Activated CD4-positive, alpha-beta T cell treated with anti-CD3 and anti-CD28 coated beads for 24 hours (primary cell): ENCODE results near the gene FADS6.
"Not testable (repeated sequence)": the region's sequence is repeated elsewhere in the genome, so short reads cannot be mapped to it uniquely, and the experiment has no call there.

Experiments used
- DNase-seq, 2 donors: peaks; one replicate each; pipeline ENCODE4 v3.0.0-alpha.2; 2020; ENCODE audit warnings: low read depth in 2 of 2

Gene FADS6

GRCh38 chr17:74920642-74921025 is 27.2 kb upstream of the FADS6 start:
- DNase-seq, result no peak

DNA sequence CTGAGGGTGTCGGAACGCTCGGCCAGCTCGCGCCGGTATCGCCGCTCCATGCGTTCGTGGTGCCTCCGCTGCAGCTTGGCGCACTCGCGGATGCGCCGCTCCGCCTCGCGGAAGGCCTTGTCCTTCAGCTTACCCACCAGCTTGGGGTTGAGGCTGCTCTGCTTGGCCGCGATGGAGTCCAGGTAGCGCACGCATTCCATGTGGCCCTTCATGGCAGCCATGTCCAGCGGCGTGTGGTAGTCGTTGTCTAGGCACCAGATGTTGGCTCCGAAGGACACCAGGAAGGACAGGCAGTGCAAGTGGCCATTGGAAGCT is 26.8 kb upstream of the FADS6 start:
- DNase-seq, result no peak

GRCh38 chr17:74919440-74920305 is 26.2 kb upstream of the FADS6 start:
- no peak for DNase-seq

- DNase-seq, result no peak
These were observed 25.5 kb upstream of the FADS6 start for GRCh38 chr17:74918906-74919305.

GRCh38 chr17:74917430-74917829 is 24.0 kb upstream of the FADS6 start:
- DNase-seq, result no peak

DNA sequence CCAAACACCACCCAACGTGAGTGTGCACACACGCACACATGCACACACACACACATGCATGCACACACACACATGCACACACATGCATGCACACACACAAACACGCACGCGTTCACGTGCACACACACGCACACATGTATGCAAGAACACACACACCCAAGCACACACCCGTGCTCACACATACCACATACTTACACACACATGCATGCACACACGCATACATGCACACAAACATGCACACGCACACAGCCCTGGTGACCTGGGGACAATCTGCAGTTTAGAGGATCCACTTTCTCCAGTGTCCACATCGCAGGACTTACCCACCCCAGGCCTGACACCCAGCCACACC is 23.4 kb upstream of the FADS6 start:
- DNase-seq, result no peak

DNA sequence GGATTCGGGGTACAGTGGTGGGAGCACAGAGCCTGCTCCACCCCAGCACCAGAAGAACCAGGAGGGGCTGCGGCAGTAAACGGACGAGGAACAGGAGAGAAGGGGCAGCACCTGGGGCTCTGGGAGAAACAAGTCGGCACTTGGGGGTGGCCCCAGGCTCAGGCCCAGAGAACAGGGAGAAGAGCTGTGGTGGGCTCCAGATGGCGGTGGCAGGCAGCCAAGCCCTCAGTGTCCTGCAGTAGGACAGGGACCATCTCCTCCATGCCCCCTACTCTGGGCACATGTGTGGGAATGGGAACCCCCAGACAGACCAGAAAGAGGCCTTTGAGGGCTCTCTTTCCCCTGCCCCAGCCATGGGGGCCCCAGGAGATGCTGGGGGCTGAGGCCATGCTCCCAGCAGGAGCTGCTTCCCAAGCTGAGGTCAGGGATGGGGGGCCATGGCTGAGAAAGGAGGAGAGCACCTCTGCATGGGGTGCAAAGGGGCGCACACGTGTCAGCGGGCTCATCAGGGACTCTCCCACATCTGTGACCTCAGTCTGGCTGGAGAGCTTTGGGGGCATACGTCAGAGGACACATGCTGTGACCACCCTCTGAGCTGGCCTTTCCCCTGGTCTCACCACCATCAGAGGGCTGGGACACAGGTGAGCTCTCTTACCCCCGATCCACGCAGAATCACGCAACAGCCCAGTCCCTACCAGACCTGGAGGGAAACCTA is 22.9 kb upstream of the FADS6 start:
- no peak for DNase-seq

- not testable (repeated sequence) for DNase-seq
These were observed 18.0 kb upstream of the FADS6 start for GRCh38 chr17:74911423-74911822.

GRCh38 chr17:74909097-74909496 is 15.7 kb upstream of the FADS6 start:
- DNase-seq, result not testable (repeated sequence)

DNA sequence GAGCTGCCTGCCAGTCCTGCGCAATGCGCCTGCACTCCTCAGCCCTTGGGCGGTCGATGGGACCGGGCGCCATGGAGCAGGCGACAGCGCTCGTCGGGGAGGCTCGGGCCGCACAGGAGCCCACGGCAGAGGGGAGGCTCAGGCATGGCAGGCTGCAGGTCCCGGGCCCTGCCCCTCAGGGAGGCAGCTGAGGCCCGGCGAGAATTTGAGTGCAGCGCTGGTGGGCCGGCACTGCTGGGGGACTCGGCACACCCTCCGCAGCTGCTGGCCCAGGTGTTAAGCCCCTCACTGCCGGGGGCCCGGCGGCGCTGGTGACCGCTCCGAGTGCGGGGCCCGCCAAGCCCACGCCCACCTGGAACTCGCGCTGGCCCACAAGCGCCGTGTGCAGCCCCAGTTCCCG is 13.6 kb upstream of the FADS6 start:
- no peak for DNase-seq

GRCh38 chr17:74906214-74906793 is 12.9 kb upstream of the FADS6 start:
- DNase-seq, result not testable (repeated sequence)

- DNase-seq, result no peak
These were observed 11.4 kb upstream of the FADS6 start for GRCh38 chr17:74904687-74905409.

DNA sequence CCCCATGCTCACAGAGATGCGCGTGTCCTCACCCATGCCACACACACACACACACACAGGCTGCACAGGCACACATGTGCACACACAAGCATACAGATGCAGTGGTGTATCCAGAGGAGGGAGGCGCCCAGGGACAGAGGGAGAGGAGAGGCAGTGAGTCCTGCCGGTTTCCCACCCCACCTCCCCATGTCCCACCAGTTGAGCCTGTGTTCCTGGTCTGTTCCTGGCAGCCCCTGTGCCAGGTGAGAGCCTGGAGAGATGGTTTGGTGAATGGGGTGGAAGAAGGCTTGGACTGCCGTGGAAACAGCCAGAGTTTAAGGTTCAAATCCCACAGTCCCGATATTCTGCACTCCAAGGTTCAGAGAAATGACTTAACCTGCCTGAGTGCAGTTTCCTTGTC is 10.2 kb upstream of the FADS6 start:
- no peak for DNase-seq

GRCh38 chr17:74903034-74903433 is 9.6 kb upstream of the FADS6 start:
- DNase-seq, result no peak

DNA sequence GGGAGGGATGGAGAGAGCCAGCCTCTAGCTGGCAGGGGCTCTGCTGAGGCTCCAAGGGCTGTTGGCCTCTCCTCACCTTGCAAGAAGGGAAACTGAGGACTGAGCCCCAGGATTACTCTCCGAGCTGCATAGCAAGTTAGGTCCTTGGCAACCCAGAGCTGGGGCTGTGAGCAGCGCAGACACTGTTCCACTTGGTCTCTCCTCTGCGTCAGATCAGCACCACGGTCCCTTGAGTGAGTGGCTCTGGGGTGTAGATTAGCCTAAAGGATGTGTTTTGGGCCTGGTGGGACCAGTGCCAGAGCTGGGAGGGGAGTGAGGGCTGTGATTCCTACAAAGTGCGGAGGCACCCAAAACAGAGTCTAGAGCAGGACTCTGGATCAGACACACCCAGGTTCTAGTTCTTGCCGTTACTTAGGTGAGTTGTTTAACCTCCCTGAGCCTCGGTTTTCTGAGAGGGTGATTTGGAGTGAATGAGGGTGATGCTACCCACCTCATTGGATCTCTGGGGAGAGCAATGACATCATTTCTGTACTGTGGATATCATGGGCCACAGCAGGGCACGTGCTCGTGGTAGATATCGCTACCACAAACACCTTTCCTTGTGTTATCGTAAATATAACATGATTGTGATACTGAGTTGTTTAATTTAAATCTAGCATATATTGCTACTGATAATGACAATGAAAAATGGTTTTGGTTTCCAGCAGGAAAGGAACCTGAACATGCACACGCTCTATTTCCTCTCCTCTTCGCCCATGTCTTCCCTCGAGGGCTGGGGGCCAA is 8.1 kb upstream of the FADS6 start:
- DNase-seq, result no peak

DNA sequence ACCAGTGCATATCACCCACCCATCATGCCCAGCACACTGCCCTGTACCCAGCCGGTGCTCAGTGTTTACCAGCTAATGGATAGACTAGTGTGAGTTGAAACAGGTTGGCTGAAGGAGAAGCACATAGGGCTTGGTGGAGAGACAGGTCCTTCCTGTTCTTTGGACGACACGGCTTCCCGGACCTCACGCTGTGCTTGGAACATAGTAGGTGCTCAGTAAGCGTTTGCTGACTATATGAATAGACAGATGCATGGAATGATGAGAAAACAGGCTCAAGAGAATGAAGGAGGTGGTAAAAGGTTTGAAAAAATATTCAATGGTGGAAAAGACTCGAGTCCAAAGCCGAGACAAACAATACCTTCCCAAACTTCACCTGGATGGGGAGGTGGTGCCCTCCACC is 6.8 kb upstream of the FADS6 start:
- DNase-seq, result no peak

- no peak for DNase-seq
These were observed 5.0 kb upstream of the FADS6 start for GRCh38 chr17:74898376-74898946.

- DNase-seq, result no peak
These were observed 671 bp upstream of the FADS6 start for GRCh38 chr17:74893936-74894671.

- DNase-seq, result no peak
These were observed 1.2 kb downstream of the FADS6 start for GRCh38 chr17:74892013-74892841.

- no peak for DNase-seq
These were observed 2.9 kb downstream of the FADS6 start for GRCh38 chr17:74890554-74890953.
